ENCODE measurements around the gene OSBP.
A peak's percentile ranks its signal among the peaks of the same experiment; 100 is the strongest.

The OSBP gene

GRCh38 chr11:59607703-59608454, 7.7 kb downstream of the OSBP start:
- DNase-seq = no peak

GRCh38 chr11:59602432-59602831, 13.1 kb downstream of the OSBP start:
- no peak for DNase-seq

- no peak for DNase-seq
Measured at GRCh38 chr11:59601788-59602187, 13.8 kb downstream of the OSBP start.

- no peak for DNase-seq
Measured at GRCh38 chr11:59600636-59601035, 14.9 kb downstream of the OSBP start.

GRCh38 chr11:59600234-59600633, 15.3 kb downstream of the OSBP start:
- DNase-seq = no peak

- no peak for DNase-seq
Measured at GRCh38 chr11:59598961-59599360, 16.6 kb downstream of the OSBP start.

- no peak for DNase-seq
Measured at GRCh38 chr11:59584294-59584693, 31.3 kb downstream of the OSBP start.

DNA sequence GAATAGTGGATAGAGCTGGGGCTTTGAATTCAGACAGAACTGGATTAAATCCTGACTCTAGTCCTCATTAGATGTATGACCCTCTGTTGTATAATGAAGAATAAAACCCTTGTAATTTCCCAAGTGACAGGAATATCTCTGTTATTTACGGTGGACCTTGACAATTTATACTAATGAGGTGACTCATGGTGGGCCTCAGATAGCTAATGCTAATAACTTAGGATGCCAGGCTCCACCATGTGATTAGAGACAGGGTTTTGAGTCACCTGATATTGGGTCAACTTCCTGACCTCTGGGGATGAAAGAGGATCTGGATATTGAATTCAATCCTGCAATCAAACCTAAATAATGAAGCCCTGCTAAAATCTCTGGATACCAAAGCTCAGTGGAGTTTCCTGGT, 33.6 kb downstream of the OSBP start:
- DNase-seq = no peak

- DNase-seq = no peak
Measured at GRCh38 chr11:59578369-59578768, 37.2 kb downstream of the OSBP start.

- no peak for DNase-seq
Measured at GRCh38 chr11:59575505-59575904, 40.1 kb downstream of the OSBP start.

- DNase-seq = no peak
Measured at GRCh38 chr11:59574932-59575502, 40.6 kb downstream of the OSBP start.

- no peak for DNase-seq
Measured at GRCh38 chr11:59574467-59574866, 41.1 kb downstream of the OSBP start.

- DNase-seq = no peak
Measured at GRCh38 chr11:59573216-59573615, 42.4 kb downstream of the OSBP start.

DNA sequence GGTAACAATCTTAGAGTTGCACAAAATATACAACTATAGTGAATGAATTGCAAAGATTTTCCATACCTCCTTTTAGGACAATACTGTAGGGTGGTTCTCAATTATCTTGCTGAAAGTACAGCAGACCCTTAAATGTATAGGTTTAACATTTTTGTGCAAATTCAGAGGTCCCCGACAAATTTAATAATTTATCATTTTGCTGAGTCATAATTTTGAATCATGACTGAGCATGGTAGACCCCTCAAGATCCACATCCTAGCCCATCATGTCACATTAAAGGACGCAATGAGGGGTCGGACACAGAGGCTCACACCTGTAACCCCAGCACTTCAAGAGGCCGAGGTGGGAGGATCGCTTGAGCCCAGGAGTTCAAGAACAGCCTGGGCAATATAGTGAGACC, 43.5 kb downstream of the OSBP start:
- DNase-seq = no peak

DNA sequence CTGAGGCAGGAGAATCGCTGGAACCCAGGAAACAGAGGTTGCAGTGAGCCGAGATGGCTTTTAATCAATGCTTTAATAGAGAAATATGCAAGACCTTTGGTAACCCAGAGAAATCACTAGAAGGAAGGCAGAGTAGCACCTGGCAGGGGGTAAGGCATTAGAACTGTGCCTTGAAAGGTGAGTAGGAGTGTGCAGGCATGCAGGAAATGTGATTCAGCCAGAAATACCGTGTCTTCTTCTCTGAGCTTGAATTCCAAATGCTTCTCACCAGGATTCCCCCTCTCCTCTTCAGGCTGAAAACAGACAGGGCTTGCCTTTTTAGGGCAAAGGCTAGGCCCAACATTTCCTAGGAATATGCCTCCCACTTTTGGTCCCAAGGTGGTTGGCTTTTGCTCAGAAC, 53.3 kb downstream of the OSBP start:
- no peak for DNase-seq

DNA sequence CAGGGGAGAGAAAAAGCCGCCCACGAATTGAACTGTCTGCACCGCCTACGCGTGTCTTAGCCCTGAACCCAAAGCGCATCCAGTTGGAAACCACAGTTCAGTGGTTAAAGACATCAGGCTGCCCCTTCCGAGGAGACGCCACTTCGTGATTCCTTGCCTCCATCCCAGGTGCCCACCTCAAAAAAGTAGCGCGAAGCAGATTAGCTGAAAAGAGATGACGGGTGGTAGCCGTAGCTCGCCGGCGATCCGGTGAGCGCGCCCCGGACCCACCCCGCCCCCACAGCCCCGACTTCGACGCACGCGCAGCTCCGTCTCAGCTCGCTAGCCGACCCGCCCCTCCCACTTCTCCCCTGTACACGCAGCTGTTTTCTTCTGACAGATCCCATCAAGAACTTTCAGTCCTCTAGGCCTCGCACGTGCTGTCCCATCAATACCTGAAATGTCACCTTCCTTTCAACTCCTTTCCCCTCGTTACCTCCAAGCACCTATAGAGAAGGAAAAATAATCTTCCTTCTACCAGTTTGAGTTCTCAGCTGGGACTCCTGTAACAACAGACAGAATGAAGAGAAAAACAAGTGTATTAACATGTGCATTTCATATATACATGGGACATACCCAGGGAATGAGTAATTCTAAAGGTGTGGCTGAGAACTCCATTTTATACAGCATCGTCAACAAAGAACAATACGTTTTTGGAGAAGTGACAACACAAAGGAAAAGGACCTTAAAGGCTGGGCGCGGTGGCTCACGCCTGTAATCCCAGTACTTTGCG, 54.7 kb downstream of the OSBP start:
- DNase-seq = peak; percentile 56

GRCh38 chr11:59560290-59560701, 55.3 kb downstream of the OSBP start:
- DNase-seq = peak; percentile 56

GRCh38 chr11:59559886-59560285, 55.7 kb downstream of the OSBP start:
- DNase-seq = no peak

DNA sequence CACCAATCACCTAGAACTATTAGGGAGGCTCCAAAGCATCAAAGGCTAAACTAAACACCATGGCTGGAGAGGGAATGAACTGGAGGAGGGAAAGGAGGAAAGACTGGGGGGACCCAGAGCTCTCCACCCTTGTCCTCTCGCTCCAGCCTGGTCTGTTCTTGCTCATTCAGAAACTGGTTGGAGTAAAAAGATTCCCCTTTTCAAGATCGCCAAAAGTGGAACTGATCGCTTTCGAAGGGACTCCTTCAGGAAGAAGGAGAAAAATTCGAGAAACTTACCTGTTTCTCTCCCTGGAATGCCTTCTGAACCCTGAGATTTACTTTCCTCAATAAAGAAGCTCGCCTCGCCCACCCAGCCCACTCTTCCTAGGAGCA, 57.3 kb downstream of the OSBP start:
- DNase-seq = no peak

GRCh38 chr11:59556917-59557348, 58.6 kb downstream of the OSBP start:
- no peak for DNase-seq

- DNase-seq = no peak
Measured at GRCh38 chr11:59556115-59556916, 59.3 kb downstream of the OSBP start.

DNA sequence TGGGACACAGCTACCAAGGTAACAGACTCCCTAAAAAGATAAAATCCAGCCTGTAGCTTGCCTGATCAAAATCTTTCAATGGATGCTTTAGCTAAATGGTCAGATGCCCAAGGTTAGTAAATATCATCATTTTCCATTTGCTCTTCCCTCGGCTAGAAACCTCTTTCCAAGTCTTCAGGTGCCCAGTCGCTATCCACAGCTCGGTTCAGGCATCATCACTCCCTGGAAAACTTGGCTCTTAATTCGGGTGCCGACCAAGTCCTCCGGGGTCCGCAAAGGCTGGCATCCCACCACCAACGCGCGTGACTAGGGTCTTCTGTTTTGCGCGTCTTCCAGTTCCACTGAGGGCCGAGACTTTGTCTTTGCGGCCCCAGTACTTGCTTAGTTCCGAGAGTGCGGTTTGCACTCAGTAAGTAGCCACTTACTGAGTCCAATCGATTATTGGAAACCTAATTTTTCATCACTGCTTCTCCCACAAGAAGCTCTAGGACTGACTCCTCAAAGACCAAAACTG, 59.9 kb downstream of the OSBP start:
- DNase-seq = no peak

DNA sequence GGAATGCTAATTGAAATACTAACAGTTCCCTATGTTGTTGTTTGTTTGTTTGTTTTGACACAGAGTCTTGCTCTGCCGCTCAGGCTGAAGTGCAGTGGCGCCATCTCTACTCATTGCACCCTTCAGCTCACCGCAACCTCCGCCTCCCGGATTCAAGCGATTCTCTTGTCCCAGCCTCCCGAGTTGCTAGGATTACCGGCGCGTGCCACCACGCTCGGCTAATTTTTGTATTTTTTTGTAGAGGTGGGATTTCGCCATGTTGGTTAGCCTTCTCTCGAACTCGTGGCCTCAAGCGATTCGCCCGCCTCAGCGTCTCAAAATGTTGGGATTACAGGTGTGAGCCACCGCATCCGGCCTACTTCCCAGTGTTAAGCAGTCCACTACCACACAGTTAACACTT, 62.3 kb downstream of the OSBP start:
- no peak for DNase-seq

Data from DMS79 treated with DMSO at 0.1 percent for 48 hours (cell line).